NB4 (cell line): Measurements from ENCODE around the gene HDAC4.

Experiments
- MYC ChIP-seq: IDR thresholded peaks from 2 replicates; pipeline ENCODE4 v1.6.1; 2011; ENCODE audit warnings: low read depth, low read length
- POLR2A ChIP-seq: IDR thresholded peaks from 2 replicates; pipeline ENCODE4 v1.6.1; 2011; ENCODE audit warnings: mild to moderate bottlenecking; ENCODE audit not compliant: insufficient read length; ENCODE audit errors: extremely low read depth
- TF ChIP-seq, protein P1 (sequence below): IDR thresholded peaks from one replicate; pipeline ENCODE4 v1.5.1; 2012; ENCODE audit warnings: low read depth, low read length
- TF ChIP-seq, protein P2 (sequence below): IDR thresholded peaks from 2 replicates; pipeline ENCODE4 v1.6.1; 2011; ENCODE audit warnings: low read depth, low read length

DNA sequence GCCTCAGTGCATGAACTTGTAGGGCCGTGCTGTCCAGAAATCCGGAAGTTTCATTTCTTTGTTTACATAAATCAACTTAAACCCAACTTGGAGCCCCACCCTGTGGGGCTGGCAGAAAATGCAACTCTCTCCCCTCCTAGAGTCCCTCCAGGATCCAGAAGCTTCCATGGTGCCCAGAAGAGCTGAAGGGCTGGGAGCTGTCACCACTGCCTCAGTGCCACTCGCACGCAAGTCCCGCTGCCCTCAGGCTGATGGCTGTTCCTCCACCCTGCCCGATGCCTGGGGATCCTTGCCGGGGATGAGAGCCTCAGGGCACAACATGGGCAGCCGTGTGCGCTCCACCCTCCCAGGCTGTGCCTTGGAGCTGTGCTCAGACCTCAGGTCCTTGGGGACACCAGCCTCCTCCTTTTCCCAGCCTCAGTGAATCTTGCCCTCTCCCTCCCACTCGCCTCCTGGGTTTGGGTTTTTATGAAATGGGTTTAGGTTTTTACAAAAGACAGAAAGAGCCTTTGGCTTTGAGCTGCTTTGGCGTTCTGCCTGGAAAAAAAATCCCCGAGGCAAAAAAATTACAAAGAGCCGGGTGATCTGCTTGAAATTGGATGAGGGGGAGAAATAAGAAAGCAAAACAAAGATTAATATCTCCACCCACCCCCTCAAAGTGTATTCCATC is 397.7 kb downstream of the HDAC4 start:
- TF ChIP-seq, protein P1, sequence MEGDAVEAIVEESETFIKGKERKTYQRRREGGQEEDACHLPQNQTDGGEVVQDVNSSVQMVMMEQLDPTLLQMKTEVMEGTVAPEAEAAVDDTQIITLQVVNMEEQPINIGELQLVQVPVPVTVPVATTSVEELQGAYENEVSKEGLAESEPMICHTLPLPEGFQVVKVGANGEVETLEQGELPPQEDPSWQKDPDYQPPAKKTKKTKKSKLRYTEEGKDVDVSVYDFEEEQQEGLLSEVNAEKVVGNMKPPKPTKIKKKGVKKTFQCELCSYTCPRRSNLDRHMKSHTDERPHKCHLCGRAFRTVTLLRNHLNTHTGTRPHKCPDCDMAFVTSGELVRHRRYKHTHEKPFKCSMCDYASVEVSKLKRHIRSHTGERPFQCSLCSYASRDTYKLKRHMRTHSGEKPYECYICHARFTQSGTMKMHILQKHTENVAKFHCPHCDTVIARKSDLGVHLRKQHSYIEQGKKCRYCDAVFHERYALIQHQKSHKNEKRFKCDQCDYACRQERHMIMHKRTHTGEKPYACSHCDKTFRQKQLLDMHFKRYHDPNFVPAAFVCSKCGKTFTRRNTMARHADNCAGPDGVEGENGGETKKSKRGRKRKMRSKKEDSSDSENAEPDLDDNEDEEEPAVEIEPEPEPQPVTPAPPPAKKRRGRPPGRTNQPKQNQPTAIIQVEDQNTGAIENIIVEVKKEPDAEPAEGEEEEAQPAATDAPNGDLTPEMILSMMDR = no peak
- TF ChIP-seq POLR2A (no peak), MYC (no peak)
- TF ChIP-seq, protein P2, sequence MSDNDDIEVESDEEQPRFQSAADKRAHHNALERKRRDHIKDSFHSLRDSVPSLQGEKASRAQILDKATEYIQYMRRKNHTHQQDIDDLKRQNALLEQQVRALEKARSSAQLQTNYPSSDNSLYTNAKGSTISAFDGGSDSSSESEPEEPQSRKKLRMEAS = no peak
